Trophoblast cell (in vitro differentiated cells and primary cell): ENCODE data around the gene SCP2.

Experiments used
- DNase-seq, 2 donors: peaks; one replicate each; pipeline ENCODE4 v3.0.0-alpha.2; 2016
- H2AFZ ChIP-seq: 2 replicates; pipeline ENCODE4 v1.6.1; 2013; ENCODE audit warnings: low read length, moderate library complexity, mild to moderate bottlenecking; ENCODE audit not compliant: insufficient read depth, poor library complexity
- H2AK5ac ChIP-seq: 2 replicates; pipeline ENCODE4 v1.6.1; 2013; ENCODE audit warnings: mild to moderate bottlenecking, low read length
- H2BK120ac ChIP-seq: 2 replicates; pipeline ENCODE4 v1.6.1; 2013; ENCODE audit warnings: low read length, mild to moderate bottlenecking, moderate library complexity; ENCODE audit not compliant: insufficient read depth, poor library complexity
- H2BK12ac ChIP-seq: 2 replicates; pipeline ENCODE4 v1.6.1; 2013; ENCODE audit warnings: mild to moderate bottlenecking, low read length, moderate library complexity
- H2BK5ac ChIP-seq: 2 replicates; pipeline ENCODE4 v1.6.1; 2013; ENCODE audit warnings: low read length, low read depth, moderate library complexity, mild to moderate bottlenecking; ENCODE audit not compliant: poor library complexity
- H3K14ac ChIP-seq: 2 replicates; pipeline ENCODE4 v1.6.1; 2013; ENCODE audit warnings: mild to moderate bottlenecking, low read length
- H3K18ac ChIP-seq: 2 replicates; pipeline ENCODE4 v1.6.1; 2013; ENCODE audit warnings: mild to moderate bottlenecking, low read length
- H3K23ac ChIP-seq: 2 replicates; pipeline ENCODE4 v1.6.1; 2013; ENCODE audit warnings: low read length
- H3K27ac ChIP-seq: 2 replicates; pipeline ENCODE4 v1.5.1; 2013; ENCODE audit warnings: low read depth, mild to moderate bottlenecking, inconsistent platforms, low read length, moderate library complexity
- H3K27me3 ChIP-seq: 2 replicates; pipeline ENCODE4 v1.6.1; 2013; ENCODE audit warnings: inconsistent platforms, mild to moderate bottlenecking, low read length, moderate library complexity; ENCODE audit not compliant: insufficient read depth
- H3K36me3 ChIP-seq, 2 experiments: 1 replicate in 1 of 2; 2 replicates in 1 of 2; pipeline ENCODE4 v1.6.1; 2013; ENCODE audit warnings: low read length in 2 of 2, mild to moderate bottlenecking in 2 of 2, moderate library complexity in 1 of 2; ENCODE audit not compliant: insufficient read depth in 2 of 2, control insufficient read depth in 1 of 2
- H3K4ac ChIP-seq: 2 replicates; pipeline ENCODE4 v1.6.1; 2013; ENCODE audit warnings: low read depth, mild to moderate bottlenecking, low read length, moderate library complexity
- H3K4me1 ChIP-seq, 2 experiments: 1 replicate in 1 of 2; 2 replicates in 1 of 2; pipeline ENCODE4 v1.6.1; 2013; ENCODE audit warnings: low read length in 2 of 2, mild to moderate bottlenecking in 2 of 2, moderate library complexity in 1 of 2; ENCODE audit not compliant: insufficient read depth in 2 of 2, control insufficient read depth in 1 of 2
- H3K4me2 ChIP-seq: 2 replicates; pipeline ENCODE4 v1.6.1; 2013; ENCODE audit warnings: inconsistent platforms, mild to moderate bottlenecking, low read length, moderate library complexity
- H3K4me3 ChIP-seq: 2 replicates; pipeline ENCODE4 v1.5.1; 2013; ENCODE audit warnings: mild to moderate bottlenecking, low read depth, low read length, inconsistent platforms
- H3K79me1 ChIP-seq: one replicate; pipeline ENCODE4 v1.6.1; 2013; ENCODE audit warnings: low read length
- H3K79me2 ChIP-seq: 2 replicates; pipeline ENCODE4 v1.6.1; 2013; ENCODE audit warnings: low read length, mild to moderate bottlenecking; ENCODE audit not compliant: control insufficient read depth, insufficient read depth, poor library complexity
- H3K9ac ChIP-seq: 2 replicates; pipeline ENCODE4 v1.6.1; 2013; ENCODE audit warnings: mild to moderate bottlenecking, low read length
- H3K9me3 ChIP-seq: 2 replicates; pipeline ENCODE4 v1.6.1; 2013; ENCODE audit warnings: low read depth, mild to moderate bottlenecking, control low read depth, inconsistent platforms, low read length; ENCODE audit not compliant: insufficient read depth
- H4K12ac ChIP-seq: 2 replicates; pipeline ENCODE4 v1.6.1; 2013; ENCODE audit warnings: low read depth, mild to moderate bottlenecking, low read length, moderate library complexity
- H4K8ac ChIP-seq: 2 replicates; pipeline ENCODE4 v1.6.1; 2013; ENCODE audit warnings: low read depth, mild to moderate bottlenecking, low read length, moderate library complexity
- H4K91ac ChIP-seq: one replicate; pipeline ENCODE4 v1.6.1; 2013; ENCODE audit warnings: low read depth, mild to moderate bottlenecking, low read length, moderate library complexity
- WGBS: extraction: QIAGEN DNeasy Blood & Tissue Kit; methylation state at CpG from one replicate; pipeline ENCODE4 v1.1.7; 2013; ENCODE audit warnings: missing lambda C conversion rate; ENCODE audit not compliant: insufficient read length, insufficient coverage; ENCODE audit errors: extremely low coverage; 5-methylcytosine and 5-hydroxymethylcytosine counted together

The SCP2 gene

DNA sequence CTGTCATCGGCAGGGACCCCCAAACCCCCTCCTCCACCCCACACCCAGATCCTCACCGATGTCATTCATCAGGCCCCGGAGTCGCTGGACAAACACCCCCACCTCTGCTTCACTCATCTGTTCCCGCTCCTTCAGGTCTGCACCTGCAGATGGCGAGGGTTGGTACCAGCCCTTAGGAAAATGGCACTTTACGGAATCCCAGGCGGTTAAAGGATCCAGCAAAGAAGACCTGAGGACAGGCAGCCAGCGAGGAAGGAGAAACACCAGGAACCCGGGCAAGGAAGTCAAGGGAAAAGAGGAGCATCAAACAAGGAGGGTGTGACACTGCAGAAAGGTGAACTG is 19.3 kb upstream of the SCP2 start:
- WGBS: no CpG with 5 or more reads among the region's 10 CpGs
- Histone ChIP-seq H3K36me3 (peaks cover 0 to 3% of the 10 kb centered on the region in 2 experiments), H2BK120ac (no peak overlapping the region), H3K4me1 (peaks cover 20 to 21% of the 10 kb centered on the region in 2 experiments), H3K4ac (no peak overlapping the region), H2AK5ac (no peak overlapping the region), H3K27me3 (no peaks in the 10 kb centered on the region), H3K4me2 (no peak overlapping the region), H3K18ac (no peak overlapping the region), H2BK12ac (no peak overlapping the region), H4K8ac (no peak overlapping the region), H3K79me2 (no peaks in the 10 kb centered on the region), H3K4me3 (no peak overlapping the region), H3K9me3 (no peaks in the 10 kb centered on the region), H3K9ac (no peak overlapping the region), H3K79me1 (peaks cover 4% of the 10 kb centered on the region), H2AFZ (no peak overlapping the region), H3K23ac (no peak overlapping the region), H4K91ac (no peak overlapping the region), H3K14ac (no peak overlapping the region), H3K27ac (no peak overlapping the region), H2BK5ac (no peak overlapping the region), H4K12ac (no peak overlapping the region)
- DNase-seq: no peak

DNA sequence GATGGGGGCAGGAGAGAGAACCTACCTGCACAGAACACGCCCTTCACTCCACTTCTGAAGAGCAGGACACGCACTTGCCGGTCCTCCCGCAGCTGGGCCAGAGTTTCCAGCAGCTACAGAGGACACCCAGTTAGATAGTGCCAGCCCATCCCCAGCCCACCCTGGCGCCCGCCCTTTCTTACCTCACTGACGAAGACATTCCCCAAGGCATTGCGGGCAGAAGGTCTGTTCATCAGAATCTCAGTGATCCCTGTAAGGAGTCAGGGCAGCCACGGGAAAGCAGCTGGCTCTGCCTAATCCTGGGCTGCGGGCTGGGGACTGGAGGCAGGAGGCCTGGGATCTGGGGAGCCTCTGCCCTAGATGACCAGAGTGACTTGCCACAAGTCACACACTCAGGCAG is 15.5 kb upstream of the SCP2 start:
- H3K79me2 ChIP-seq: no peaks in the 10 kb centered on the region
- H3K9me3 ChIP-seq: no peaks in the 10 kb centered on the region
- H3K4ac ChIP-seq: no peak overlapping the region
- no peak overlapping the region for H2AFZ ChIP-seq
- H2AK5ac ChIP-seq: no peak overlapping the region
- no peak overlapping the region for H3K9ac ChIP-seq
- WGBS: no CpG with 5 or more reads among the region's 10 CpGs
- no peak overlapping the region for H3K23ac ChIP-seq
- no peak overlapping the region for H2BK120ac ChIP-seq
- H3K18ac ChIP-seq: no peak overlapping the region
- peaks cover 0 to 3% of the 10 kb centered on the region in 2 experiments for H3K36me3 ChIP-seq
- H4K12ac ChIP-seq: no peak overlapping the region
- H3K14ac ChIP-seq: no peak overlapping the region
- DNase-seq: no peak
- H4K91ac ChIP-seq: no peak overlapping the region
- H3K79me1 ChIP-seq: peaks cover 2% of the 10 kb centered on the region
- no peak overlapping the region for H3K4me3 ChIP-seq
- H3K4me1 ChIP-seq: peaks cover 8 to 9% of the 10 kb centered on the region in 2 experiments
- no peak overlapping the region for H4K8ac ChIP-seq
- H3K27me3 ChIP-seq: no peaks in the 10 kb centered on the region
- H2BK5ac ChIP-seq: no peak overlapping the region
- no peak overlapping the region for H3K27ac ChIP-seq
- no peak overlapping the region for H2BK12ac ChIP-seq
- no peak overlapping the region for H3K4me2 ChIP-seq

GRCh38 chr1:52913014-52913413 is 14.1 kb upstream of the SCP2 start:
- no peak overlapping the region for H3K27ac ChIP-seq
- no peak overlapping the region for H4K91ac ChIP-seq
- no peaks in the 10 kb centered on the region for H3K79me1 ChIP-seq
- no peak overlapping the region for H2BK120ac ChIP-seq
- no peak overlapping the region for H2BK12ac ChIP-seq
- no peak overlapping the region for H3K14ac ChIP-seq
- WGBS: no CpG with 5 or more reads among the region's 3 CpGs
- H3K4me1 ChIP-seq: peaks cover 0 to 2% of the 10 kb centered on the region in 2 experiments
- H3K4ac ChIP-seq: no peak overlapping the region
- H4K8ac ChIP-seq: no peak overlapping the region
- H3K36me3 ChIP-seq: peaks cover 0 to 3% of the 10 kb centered on the region in 2 experiments
- no peak overlapping the region for H3K23ac ChIP-seq
- H3K27me3 ChIP-seq: no peaks in the 10 kb centered on the region
- no peak for DNase-seq
- H4K12ac ChIP-seq: no peak overlapping the region
- H3K4me2 ChIP-seq: no peak overlapping the region
- no peaks in the 10 kb centered on the region for H3K9me3 ChIP-seq
- no peak overlapping the region for H3K9ac ChIP-seq
- no peaks in the 10 kb centered on the region for H3K79me2 ChIP-seq
- no peak overlapping the region for H2AFZ ChIP-seq
- H2AK5ac ChIP-seq: no peak overlapping the region
- H3K18ac ChIP-seq: no peak overlapping the region
- no peak overlapping the region for H2BK5ac ChIP-seq
- H3K4me3 ChIP-seq: no peak overlapping the region

- Histone ChIP-seq H3K14ac (no peak overlapping the region), H4K12ac (no peak overlapping the region), H3K18ac (no peak overlapping the region), H4K8ac (no peak overlapping the region), H3K4ac (no peak overlapping the region), H3K79me2 (no peaks in the 10 kb centered on the region), H2AFZ (no peak overlapping the region), H2AK5ac (no peak overlapping the region), H3K4me2 (no peak overlapping the region), H3K79me1 (no peaks in the 10 kb centered on the region), H3K4me1 (peaks cover 0 to 2% of the 10 kb centered on the region in 2 experiments), H3K23ac (no peak overlapping the region), H3K36me3 (peaks cover 0 to 3% of the 10 kb centered on the region in 2 experiments), H4K91ac (no peak overlapping the region), H3K4me3 (no peak overlapping the region), H2BK5ac (no peak overlapping the region), H3K27me3 (no peaks in the 10 kb centered on the region), H2BK12ac (no peak overlapping the region), H3K9me3 (no peaks in the 10 kb centered on the region), H3K27ac (no peak overlapping the region), H2BK120ac (no peak overlapping the region), H3K9ac (no peak overlapping the region)
- WGBS: no CpG with 5 or more reads among the region's 8 CpGs
- no peak for DNase-seq
These were observed 13.5 kb upstream of the SCP2 start for GRCh38 chr1:52913537-52913936.
